ENCODE data around the gene DAZAP2.
"Not testable (repeated sequence)": the region's sequence is repeated elsewhere in the genome, so short reads cannot be mapped to it uniquely, and the experiment has no call there.

DAZAP2 gene

DNA sequence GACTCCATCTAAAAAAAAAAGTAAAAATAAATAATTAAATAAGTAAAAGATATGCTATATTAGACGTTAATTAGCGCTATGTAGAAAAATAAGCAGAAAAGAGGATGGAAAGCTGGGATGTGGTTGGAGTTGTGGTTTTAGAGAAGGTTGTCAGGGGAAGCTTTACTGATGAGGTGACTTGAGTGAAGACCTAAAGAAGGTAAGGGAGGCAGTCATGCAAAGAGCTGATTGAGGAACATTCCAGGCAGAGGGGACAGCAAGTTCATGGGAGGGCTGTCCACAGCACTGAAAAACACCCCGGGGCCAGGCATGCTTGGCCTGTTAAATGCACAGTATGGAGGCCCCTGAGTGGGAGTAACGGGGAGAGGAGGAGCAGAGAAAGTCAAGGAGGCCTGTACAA is 15.9 kb downstream of the DAZAP2 start:
- DNase-seq: no peak

DNA sequence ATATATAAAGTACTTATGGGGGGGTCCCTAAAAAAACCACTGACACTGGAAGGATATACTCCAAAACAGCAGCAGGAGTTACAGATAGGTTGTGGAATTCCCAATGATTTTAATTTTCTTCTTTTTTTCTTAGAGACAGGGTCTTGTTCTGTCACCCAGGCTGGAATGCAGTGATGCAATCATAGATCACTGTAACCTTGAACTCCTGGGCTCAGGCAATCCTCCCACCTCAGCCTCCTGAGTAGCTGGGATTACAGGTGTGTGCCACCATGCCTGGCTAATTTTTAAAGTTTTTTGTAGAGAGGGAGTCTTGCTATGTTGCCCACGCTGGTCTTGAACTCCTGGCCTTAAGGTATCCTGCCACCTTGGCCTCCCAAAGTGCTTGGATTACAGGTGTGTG is 21.0 kb downstream of the DAZAP2 start:
- DNase-seq: not testable (repeated sequence)

DNA sequence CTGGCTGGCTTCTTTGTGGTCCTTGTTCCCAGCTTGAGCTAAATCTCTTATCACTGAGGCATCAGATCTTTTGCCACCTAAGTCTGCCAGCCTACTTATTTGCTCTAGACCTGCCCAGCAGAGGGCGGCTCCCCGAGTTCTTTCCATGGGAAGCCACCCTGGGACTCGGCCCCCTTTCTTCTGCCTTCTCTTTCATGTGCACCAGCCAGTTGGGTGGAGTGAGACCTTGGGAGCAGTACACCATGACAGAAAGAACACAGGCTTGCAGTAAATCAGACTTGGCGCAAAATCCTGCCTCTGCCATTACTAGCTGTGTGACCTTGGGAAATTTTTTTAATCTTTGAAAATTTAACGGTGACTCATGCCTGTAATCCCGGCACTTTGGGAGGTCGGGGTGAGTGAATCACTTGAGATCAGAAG is 24.1 kb downstream of the DAZAP2 start:
- DNase-seq: peak; percentile 42

DNA sequence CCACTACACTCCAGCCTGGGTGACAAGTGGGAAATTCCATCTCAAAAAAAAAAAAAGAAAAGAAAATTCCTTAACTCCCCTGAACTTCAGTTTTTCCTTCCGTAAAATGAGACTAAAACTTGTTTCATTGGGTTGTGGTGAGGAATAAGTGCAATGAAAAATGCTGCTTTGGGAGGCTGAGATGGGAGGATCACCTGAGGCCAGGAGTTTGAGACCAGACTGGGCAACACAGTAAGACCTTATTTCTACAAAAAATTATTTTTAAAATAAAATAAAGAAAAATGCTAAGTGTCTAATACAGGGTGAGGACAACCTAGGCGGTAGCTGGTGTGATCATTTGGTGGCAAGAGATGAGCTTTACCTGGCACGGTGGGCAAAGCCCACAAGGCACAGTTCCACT is 24.7 kb downstream of the DAZAP2 start:
- no peak for DNase-seq

DNA sequence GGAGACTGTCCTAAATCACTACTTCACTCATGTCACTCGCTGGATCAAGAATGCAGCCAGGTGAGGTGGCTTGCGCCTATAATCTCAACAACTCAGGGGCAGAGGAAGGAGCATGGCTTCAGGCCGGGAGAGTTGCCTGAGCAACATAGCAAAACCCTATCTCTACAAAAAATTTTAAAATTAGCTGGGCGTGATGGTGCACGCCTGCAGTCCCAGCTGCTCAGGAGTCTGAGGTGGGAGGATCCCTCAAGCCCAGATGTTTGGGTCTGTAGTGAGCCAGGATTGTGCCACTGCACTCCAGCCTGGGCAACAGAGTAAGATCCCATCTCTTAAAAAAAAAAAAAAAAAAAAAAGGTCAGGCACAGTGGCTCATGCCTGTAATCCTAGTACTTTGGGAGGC is 25.7 kb downstream of the DAZAP2 start:
- DNase-seq: no peak

DNA sequence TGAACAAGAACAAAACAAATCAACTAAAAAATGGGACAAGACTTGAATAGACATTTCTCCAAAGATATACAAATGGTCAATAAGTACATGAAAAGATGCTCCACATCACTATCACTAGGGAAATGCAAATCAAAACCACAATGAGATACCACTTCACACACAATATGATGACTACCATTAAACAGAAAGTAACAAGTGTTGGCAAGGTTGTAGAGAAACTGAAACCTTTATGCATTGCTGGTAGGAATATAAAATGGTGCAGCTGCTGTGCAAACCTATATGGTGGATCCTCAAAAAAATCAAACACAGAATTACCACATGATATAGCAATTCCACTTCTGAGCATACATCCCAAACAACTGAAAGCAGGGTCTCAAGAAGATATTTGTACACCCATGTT is 26.4 kb downstream of the DAZAP2 start:
- DNase-seq: no peak

DNA sequence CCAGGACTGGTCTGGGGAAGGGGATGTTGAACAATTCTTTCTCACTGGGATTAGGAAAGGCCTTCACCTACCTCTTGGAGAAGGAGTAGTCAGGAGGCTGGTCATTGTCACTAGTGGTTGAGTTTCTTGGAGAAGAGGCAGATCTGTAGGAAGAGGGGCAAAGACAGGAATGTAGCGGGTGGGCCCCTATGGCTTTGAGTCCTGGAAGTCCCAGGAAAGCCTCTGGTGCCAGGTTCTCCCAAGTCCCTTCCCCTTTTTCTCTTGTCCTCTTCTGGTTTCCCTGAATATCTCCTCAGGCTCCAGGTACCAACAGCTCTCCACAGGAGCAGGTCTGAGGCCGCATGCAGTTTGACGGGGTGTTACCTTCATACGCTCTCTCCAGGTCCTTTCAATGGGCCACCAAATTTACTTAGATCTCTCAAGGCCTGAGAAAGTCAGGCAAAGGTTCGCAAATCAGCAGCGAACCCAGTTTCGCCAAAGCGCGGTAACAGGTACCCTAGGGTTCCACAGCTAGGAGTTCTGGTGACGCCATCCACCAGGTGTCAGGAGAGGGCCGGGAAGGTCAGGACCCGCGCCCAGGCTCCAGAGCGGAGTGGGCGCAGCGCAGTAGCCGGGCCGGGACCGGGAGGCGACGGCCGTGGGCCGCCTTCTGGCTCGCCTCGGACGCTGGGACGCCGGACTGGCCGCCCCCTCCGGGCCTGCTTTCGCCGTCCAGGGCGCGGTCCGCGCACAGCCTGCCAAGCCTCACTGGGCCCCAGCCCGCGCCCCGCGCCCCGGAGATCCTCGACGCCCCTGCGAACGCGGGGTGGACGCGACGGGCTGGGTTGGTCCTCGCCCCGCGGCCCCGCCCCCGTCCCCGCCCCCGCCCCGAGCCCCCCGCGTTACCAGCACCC is 30.8 kb downstream of the DAZAP2 start:
- DNase-seq: peak; percentile 78

DNA sequence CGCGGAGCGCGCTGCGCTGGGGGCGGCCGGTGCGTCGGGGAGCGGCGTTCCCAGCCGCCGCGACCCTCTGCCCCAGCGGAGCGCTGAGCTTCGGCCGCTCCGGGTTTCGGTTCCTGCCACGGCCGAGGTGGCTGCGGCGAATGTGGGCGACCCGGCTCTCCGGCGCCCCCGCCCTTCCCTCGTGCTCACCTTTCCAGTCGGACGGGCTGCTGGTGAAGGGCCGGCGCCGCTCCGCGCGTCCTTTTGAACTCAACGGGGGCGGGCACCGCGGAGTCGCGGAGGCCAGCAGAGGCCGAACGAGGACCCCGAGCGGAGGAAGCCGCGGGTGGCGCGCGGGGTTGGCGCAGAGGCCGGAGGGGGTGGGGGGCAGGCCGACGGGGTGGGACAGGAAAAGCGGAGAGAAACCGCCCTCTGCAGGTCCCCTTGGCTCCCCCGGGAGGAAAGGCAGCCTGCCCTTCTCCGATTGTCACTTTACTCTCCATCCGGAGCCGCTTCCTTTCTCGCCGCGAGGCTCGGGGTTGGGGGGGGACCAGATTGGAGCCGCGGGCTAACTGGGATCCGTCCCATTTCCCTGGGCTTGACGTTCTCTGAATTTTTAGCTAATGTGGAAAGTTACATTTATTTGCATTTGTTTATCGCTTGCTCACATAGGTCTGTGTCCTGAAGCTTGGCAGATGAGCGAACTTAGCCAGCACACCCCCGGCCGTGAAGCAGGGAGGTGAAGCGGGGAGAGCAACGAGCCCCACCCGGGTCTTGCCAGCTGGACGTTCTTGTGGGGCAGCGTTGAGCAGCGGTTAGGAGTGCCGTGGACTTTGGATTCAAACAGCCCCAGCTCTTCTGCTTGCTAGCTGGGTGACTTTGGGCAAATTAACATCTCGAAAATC is 31.7 kb downstream of the DAZAP2 start, which contains the start of gene SMAGP:
TSS of gene SMAGP (minus strand) at position 349 of the 884 bp plus-strand sequence. CDS start 1,137 bp downstream, outside the sequence.
- DNase-seq: peak; percentile 60

DNA sequence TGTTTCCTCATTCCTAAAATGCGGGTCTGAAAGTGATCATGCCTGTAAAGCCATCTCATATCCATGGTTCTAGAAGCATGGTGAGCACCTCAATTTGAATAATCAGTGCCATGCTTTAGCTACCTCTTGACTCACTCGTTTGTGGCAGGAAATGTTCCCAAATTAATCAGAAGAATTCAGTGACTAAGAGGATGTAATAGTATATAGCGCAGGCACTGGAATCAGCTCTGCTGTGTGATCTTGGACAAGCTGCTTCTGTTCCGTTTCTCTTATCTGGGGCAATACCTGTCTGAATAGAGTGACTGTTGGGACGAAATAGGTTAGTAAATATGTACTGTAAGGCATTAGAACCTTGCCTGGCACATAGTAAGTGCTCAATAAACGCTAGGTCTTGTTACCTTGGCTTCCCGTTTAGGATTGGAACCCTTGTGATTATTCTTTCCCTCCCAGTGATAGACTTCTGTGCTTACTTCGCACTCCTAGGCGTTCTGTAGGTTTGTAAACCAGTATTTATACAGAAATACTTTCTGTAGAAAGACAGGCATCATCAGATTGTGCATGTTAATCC is 32.4 kb downstream of the DAZAP2 start:
- no peak for DNase-seq

DNA sequence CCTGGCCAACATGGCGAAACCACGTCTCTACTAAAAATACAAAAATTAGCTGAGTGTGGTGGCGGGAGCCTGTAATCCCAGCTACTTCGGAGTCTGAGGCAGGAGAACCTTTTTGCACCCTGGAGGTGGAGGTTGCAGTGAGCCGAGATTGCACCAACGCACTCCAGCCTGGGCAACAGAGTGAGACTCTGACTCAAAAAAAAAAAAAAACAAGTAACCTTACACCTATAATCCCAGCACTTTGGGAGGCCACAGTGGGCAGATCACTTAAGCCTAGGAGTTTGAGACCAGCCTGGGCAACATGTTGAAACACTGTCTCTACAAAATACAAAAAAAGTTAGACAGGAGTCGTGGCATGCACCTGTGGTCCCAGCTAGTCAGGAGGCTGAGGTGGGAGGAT is 34.2 kb downstream of the DAZAP2 start:
- not testable (repeated sequence) for DNase-seq

DNA sequence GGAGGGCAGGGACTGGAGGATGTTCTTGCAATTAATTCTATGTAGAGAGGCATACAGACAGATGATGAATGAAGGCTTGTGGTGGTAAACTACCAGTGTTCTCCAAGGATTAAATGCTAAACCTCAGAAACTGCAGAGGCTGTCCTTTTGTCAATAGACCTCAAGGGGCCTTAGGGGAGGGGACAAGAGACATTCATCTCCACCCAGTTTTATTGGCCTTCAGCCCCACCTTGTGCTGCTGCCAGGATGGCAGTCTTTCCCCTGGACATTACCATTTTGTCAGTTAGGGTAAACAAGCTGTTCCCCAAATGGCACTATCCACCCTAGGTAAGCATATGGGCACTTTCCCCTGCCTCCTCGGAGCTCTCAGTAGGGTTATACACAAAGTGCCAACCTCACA is 36.5 kb downstream of the DAZAP2 start:
- no peak for DNase-seq

DNA sequence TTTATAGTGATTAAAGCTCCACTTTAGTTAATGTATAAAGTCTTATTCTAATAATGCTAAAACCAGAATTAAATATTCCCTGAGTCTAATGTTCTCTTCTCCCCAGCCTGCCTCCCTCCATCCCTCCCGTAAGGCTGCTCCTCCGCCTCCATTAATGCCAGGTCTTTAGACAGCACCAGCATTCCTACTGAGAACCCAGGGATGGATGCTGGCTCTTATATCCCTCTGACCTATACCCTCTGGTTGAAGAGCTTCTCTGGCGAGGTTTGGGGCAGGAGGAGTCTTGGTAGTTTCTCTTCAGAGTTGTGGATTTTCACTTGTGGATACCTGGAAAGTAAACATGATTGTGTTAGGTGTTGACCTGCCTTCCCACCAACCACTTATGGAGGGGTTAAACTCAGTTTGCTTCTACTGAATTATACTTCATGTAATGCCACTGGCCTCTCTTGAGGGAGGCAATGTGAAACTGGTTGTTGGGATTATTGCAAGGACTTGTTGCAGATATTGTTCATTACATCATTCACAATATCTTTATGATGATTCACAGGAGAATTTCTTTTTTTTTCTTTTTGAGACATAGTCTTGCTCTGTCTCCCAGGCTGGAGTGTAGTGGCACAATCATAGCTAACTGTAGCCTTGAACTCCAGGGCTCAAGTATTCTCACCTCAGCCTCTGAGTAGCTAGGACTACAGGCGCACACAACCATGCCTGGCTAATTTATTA is 42.7 kb downstream of the DAZAP2 start:
- DNase-seq: no peak

DNA sequence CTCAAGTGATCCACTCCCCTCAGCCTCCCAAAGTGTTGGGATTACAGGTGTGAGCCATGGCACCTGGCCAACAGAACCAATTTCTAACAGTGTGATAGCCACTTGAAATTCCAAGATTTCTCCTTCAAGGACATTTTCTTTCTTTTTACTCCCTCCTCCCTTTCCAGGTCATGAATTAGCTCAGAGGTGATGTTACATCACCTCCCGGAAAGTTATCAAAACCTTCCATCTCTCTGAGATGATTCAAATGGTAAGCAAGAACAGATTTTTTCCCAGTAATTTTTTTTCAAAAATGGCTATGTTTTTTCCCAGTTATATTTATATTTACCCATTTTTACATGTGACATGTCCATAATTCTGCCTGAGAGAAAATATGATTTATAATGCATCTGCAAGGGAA is 47.2 kb downstream of the DAZAP2 start:
- no peak for DNase-seq

DNA sequence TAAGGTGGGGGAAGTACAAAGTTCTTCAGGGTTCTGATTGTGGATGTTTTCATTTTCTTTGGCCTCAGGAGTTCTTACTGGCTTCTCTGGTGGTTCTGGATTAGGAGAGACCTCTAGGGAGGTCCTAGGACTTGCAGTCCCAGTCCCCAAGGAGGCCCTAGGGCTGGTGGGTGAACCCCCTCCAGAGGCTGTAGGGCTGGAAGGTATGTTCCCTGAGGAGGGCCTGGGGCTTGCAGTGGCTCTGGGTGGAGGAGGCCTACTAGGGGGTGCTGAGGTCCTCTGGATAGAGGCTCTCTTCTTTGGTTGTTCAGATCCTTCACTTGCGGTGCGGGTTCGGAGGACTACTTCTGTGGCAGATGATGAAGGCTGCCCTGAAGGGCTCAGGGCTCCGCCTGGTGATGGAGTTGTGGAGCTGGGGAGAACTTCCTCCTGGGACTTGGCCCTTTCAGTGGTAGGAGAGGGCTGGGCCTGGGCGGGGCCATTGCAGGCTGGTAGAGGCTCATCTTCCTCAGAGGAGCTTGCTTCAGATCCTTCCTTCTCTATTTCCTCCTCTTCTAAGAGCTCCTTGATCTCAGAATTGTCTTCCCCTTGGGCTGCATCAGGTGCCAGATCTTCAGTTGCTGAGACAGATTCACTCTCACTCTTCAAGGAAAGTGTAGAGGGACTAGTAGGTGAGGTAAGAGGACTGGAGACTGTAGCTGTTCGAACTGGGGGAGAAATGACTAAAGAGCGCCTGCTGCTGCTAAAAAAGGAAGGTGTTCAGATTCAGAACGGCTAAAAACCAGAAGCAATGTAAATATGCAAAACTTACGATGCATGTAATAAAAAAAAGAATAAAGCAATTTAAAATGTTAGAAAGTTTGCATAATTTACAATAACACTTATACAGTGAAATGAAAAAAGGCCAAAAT is 53.2 kb downstream of the DAZAP2 start:
- peak; percentile 21 for DNase-seq
